A204.1 (cell line): ENCODE results near the gene RAI2.

Experiments used
- FAIRE-seq: peaks from 2 replicates; lab custom pipeline; 2012; peaks lifted over from hg19 to GRCh38; lab: Jason Lieb, UNC

The RAI2 gene

DNA sequence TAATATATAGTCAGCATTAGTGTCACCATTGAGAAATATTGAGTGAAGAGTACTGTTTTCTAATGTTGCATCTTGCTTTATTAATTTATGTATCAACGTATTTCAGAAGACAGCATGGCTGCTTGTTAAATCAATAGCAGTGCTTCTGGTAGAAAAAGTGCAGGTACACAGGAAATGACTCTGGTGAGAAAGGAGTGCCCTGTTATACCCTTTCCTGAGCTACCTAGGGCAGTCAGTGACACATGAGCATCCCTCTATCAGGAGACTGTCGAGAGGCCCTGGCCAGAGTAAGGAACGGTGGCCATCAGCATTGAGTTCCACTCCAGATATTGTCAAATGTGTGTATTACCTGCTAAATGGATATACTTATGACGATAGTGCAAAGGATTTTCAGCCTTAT is 81.7 kb downstream of the RAI2 start:
- FAIRE-seq: no peak

- no peak for FAIRE-seq
Observed at GRCh38 chrX:17778997-17779396, 82.1 kb downstream of the RAI2 start.

DNA sequence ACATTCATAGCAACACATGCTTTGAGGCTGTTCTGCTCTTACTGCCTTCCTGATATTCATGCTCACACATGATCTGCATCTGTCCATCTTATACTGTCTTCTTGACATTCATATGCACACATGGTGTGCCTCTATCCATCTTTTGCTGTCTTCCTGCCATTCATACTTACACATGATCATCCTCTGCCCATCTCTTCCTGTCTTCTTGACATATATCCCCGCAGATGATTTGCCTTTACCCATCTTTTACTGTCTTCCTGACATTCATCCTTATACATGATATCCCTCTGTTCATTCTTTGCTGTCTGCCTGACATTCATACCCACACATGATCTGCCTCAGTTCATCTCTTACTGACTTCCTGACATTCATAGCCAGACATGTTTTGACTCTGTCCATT is 87.0 kb downstream of the RAI2 start:
- FAIRE-seq: no peak

- no peak for FAIRE-seq
Observed at GRCh38 chrX:17773221-17773876, 87.7 kb downstream of the RAI2 start.

DNA sequence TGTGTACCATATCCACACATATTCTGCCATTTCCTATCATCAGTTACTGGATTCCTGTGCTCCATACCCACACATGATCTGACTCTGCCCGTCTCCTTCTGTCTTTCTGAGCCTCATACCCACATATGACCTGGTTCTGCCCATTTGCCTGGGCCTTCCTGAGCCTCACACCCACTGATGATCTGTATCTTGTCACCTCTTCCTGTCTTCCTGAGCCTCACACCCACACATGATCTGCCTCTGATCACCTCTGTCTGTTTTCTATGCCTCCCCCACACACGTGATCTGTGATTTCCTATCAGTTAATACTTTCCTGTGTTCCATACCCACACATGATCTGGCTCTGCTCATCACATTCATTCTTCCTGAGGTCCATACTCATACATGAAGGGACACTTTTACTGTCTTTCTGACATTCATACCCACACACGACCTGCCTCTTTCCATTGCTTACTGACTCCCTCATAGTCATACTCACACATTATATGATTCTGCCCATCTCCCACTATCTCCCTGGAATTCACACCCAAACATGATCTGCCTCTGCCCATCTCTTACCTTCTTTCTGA is 91.3 kb downstream of the RAI2 start:
- FAIRE-seq: no peak

DNA sequence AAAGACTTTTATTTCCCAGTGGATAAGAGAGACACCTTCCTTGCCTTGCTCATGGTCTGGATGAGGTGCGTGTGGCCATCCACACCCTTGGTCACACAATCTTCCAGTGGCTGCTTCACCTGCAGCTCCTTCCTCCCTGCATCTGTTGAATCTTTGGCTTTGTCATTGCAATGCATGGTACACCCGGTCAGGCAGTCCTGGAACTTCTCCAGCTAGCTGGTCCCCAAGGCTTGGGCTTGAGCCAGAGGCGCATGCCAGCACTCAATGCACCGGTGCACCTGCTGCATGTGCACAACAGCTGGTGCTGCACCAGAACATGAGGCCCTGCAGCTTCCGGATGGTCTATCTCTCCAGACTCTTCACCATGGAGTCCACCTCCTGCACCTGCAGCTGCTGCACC is 92.1 kb downstream of the RAI2 start:
- FAIRE-seq: no peak

DNA sequence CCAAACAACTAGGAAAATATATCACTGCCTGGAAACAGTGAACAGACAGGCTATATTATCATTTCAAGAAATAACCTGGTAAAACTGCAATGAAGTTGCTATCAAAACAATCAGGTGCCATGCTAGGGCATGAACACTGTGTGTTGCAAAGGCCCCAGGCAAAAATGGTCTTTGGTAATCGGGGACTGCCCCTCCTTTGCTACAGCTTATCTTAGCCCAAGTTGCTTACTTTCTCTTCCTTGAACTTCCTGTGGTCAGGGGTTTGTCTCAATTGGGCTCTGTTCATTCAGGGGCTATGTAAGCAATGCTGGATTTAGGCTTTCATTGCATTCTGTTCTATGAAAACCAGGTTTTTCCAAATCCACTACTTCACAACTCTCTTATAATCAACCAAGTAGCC is 93.4 kb downstream of the RAI2 start:
- no peak for FAIRE-seq

- FAIRE-seq: no peak
Observed at GRCh38 chrX:17759990-17760389, 101.1 kb downstream of the RAI2 start.

GRCh38 chrX:17758382-17758781 is 102.7 kb downstream of the RAI2 start:
- no peak for FAIRE-seq

DNA sequence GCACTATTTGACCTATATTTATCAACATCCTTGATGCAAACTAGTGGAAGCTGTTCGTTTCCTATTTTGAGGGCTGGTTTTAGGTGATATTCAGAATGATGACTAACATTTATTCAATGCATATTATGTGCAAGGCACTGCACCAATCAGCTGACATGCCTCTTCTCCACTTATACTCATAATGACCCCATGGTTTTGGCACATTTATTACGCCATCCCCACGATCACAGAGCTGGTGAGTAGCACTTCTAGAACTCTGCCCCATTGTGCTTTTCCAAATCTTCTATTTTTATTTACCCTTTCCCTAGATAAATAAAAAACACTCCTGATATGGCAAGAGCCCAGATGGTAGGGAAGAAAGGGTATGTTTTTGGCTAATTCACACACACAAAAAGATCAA is 110.7 kb downstream of the RAI2 start:
- no peak for FAIRE-seq
